ENCODE results near the gene PNPLA3. TPM values are rescaled to one million over a fixed set of nuclear protein-coding genes. Genes with fewer than 3 reads are reported as not detected.
A peak's percentile ranks its signal among the peaks of the same experiment; 100 is the strongest.

Gene PNPLA3
- total RNA-seq, 6 donors from 2014 or later: 0.59 to 6.3 (median 4.5) TPM

GRCh38 chr22:43926349-43926710, 2.7 kb downstream of the PNPLA3 start:
- DNase-seq (no peak), ATAC-seq (ENCODE audit: low FRiP score in 2 of 2) (no peak)
- TF ChIP-seq EP300 (IDR thresholded peaks at IDR 0.05): no peak
- TF ChIP-seq POLR2AphosphoS5 (IDR thresholded peaks at IDR 0.05): no peak
- TF ChIP-seq CTCF (IDR thresholded peaks at IDR 0.05): no peak
- TF ChIP-seq POLR2A (IDR thresholded peaks at IDR 0.05): no peak
- H3K27ac ChIP-seq: no peak overlapping the region
- no peak overlapping the region for H3K4me3 ChIP-seq
- H3K9me3 ChIP-seq: no peaks in the 10 kb centered on the region
- 75 to 82% methylated on average over 1 of the region's 1 CpG for WGBS, 2 donors
- H3K4me1 ChIP-seq: peaks cover 9 to 17% (median 13%) of the 10 kb centered on the region in 4 donors
- no peaks in the 10 kb centered on the region for H3K36me3 ChIP-seq
- H3K27me3 ChIP-seq: peaks cover 0 to 14% (median 6%) of the 10 kb centered on the region in 4 donors

DNA sequence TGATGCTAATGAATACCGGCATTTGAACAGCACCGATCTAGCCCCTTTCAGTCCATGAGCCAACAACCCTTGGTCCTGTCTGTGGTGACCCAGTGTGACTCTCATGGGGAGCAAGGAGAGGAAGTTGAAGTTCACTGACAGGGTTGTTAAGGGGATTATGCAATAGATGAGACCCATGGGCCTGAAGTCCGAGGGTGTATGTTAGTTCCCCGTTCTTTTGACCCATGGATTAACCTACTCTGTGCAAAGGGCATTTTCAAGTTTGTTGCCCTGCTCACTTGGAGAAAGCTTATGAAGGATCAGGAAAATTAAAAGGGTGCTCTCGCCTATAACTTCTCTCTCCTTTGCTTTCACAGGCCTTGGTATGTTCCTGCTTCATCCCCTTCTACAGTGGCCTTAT, 4.9 kb downstream of the PNPLA3 start:
- DNase-seq (no peak), ATAC-seq (ENCODE audit: low FRiP score in 2 of 2) (peak in 1 of 2 donors; percentile 36)
- Histone ChIP-seq H3K27ac (no peak overlapping the region), H3K36me3 (no peaks in the 10 kb centered on the region), H3K4me1 (peaks cover 8 to 10% (median 10%) of the 10 kb centered on the region in 4 donors), H3K9me3 (no peaks in the 10 kb centered on the region), H3K27me3 (peaks cover 0 to 14% (median 6%) of the 10 kb centered on the region in 4 donors), H3K4me3 (no peak overlapping the region)
- TF ChIP-seq EP300 (IDR thresholded peaks at IDR 0.05) (no peak), CTCF (IDR thresholded peaks at IDR 0.05) (no peak), POLR2AphosphoS5 (IDR thresholded peaks at IDR 0.05) (no peak), POLR2A (IDR thresholded peaks at IDR 0.05) (no peak)
- WGBS, 2 donors: 70 to 71% methylated on average over 5 of the region's 5 CpGs

DNA sequence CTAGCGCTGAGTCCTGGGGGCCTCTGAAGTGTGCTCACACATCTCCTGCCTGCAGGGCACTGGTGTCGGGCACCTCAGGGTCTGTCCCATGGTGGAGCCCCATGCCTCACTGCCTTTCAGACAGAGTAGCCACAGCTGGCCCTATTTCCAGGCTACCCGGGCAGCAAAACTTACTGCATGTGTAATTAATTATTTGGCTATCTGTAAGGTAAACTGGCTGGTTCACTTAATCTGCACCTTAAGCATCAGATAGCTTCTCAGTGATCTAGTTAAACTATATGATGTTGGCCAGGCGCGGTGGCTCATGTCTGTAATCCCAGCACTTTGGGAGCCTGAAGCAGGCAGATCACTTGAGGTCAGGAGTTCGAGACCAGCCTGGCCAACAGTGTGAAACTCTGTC, 5.3 kb downstream of the PNPLA3 start:
- 84 to 85% methylated on average over 5 to 6 of the region's 6 CpGs for WGBS, 2 donors
- Histone ChIP-seq H3K4me1 (peaks cover 5 to 6% (median 5%) of the 10 kb centered on the region in 4 donors), H3K4me3 (no peak overlapping the region), H3K27me3 (peaks cover 0 to 10% (median 5%) of the 10 kb centered on the region in 4 donors), H3K27ac (no peak overlapping the region), H3K36me3 (no peaks in the 10 kb centered on the region), H3K9me3 (no peaks in the 10 kb centered on the region)
- TF ChIP-seq POLR2AphosphoS5 (IDR thresholded peaks at IDR 0.05) (no peak), POLR2A (IDR thresholded peaks at IDR 0.05) (no peak), EP300 (IDR thresholded peaks at IDR 0.05) (no peak), CTCF (IDR thresholded peaks at IDR 0.05) (no peak)
- DNase-seq (no peak), ATAC-seq (ENCODE audit: low FRiP score in 2 of 2) (no peak)

GRCh38 chr22:43931771-43932170, 8.2 kb downstream of the PNPLA3 start:
- ATAC-seq (ENCODE audit: low FRiP score in 2 of 2) (no peak), DNase-seq (no peak)
- Histone ChIP-seq H3K4me1 (no peaks in the 10 kb centered on the region), H3K27ac (no peak overlapping the region), H3K4me3 (no peak overlapping the region), H3K9me3 (no peaks in the 10 kb centered on the region), H3K27me3 (no peaks in the 10 kb centered on the region), H3K36me3 (no peaks in the 10 kb centered on the region)
- no peak for TF ChIP-seq POLR2A (IDR thresholded peaks at IDR 0.05)
- TF ChIP-seq EP300 (IDR thresholded peaks at IDR 0.05): no peak
- no peak for TF ChIP-seq CTCF (IDR thresholded peaks at IDR 0.05)
- no peak for TF ChIP-seq POLR2AphosphoS5 (IDR thresholded peaks at IDR 0.05)
- 82 to 90% methylated on average over 3 to 4 of the region's 4 CpGs for WGBS, 2 donors

GRCh38 chr22:43941449-43941848, 17.8 kb downstream of the PNPLA3 start:
- Histone ChIP-seq H3K27ac (no peak overlapping the region), H3K4me3 (no peak overlapping the region), H3K4me1 (no peaks in the 10 kb centered on the region), H3K36me3 (no peaks in the 10 kb centered on the region), H3K9me3 (no peaks in the 10 kb centered on the region), H3K27me3 (no peaks in the 10 kb centered on the region)
- ATAC-seq (ENCODE audit: low FRiP score in 2 of 2) (no peak), DNase-seq (no peak)
- 87 to 88% methylated on average over 6 of the region's 6 CpGs for WGBS, 2 donors
- no peak for TF ChIP-seq EP300 (IDR thresholded peaks at IDR 0.05)
- TF ChIP-seq POLR2A (IDR thresholded peaks at IDR 0.05): no peak
- TF ChIP-seq POLR2AphosphoS5 (IDR thresholded peaks at IDR 0.05): no peak
- no peak for TF ChIP-seq CTCF (IDR thresholded peaks at IDR 0.05)

Data from upper lobe of left lung (tissue), 6 donors.